Keratinocyte (primary cell): ENCODE measurements around the gene SPP2. TPM values are rescaled to one million over a fixed set of nuclear protein-coding genes. Genes with fewer than 3 reads are reported as not detected.

Experiments used
- DNase-seq: peaks from one replicate; pipeline ENCODE4 v3.0.0-alpha.2; 2011; ENCODE audit warnings: low read depth, missing footprints, low spot score
- FAIRE-seq: peaks from 2 replicates; lab custom pipeline; 2011; peaks lifted over from hg19 to GRCh38; lab: Jason Lieb, UNC
- H2AFZ ChIP-seq: 2 replicates; pipeline ENCODE4 v1.6.0; 2012; ENCODE audit warnings: low read length, control low read depth, inconsistent platforms; ENCODE audit not compliant: control insufficient read depth
- H3K27ac ChIP-seq: 2 replicates; pipeline ENCODE4 v1.5.1; 2011; ENCODE audit warnings: low read length; ENCODE audit not compliant: control insufficient read depth, insufficient read depth
- H3K27me3 ChIP-seq: 3 replicates; pipeline ENCODE4 v1.6.0; 2011; ENCODE audit warnings: low read length; ENCODE audit not compliant: control insufficient read depth, insufficient read depth; ENCODE audit errors: extremely low read depth
- H3K36me3 ChIP-seq, 2 experiments: 2 replicates in 1 of 2; 3 replicates in 1 of 2; pipeline ENCODE4 v1.5.1; 2011; ENCODE audit warnings: low read length in 2 of 2, mild to moderate bottlenecking in 1 of 2; ENCODE audit not compliant: control insufficient read depth in 2 of 2, insufficient read depth in 2 of 2; ENCODE audit errors: extremely low read depth in 1 of 2
- H3K4me1 ChIP-seq: 3 replicates; pipeline ENCODE4 v1.5.1; 2011; ENCODE audit warnings: low read length; ENCODE audit not compliant: control insufficient read depth, insufficient read depth; ENCODE audit errors: extremely low read depth
- H3K4me2 ChIP-seq: 3 replicates; pipeline ENCODE4 v1.6.0; 2011; ENCODE audit warnings: low read depth, low read length; ENCODE audit not compliant: control insufficient read depth, insufficient read depth; ENCODE audit errors: extremely low read depth
- H3K4me3 ChIP-seq, 3 experiments: fragments of 200-600 bp in 1 of 3; sonication (generic) in 1 of 3; 2 replicates in 2 of 3; 3 replicates in 1 of 3; pipeline ENCODE4 v1.5.1; 2011 to 2016; ENCODE audit warnings: low read length in 3 of 3, mild to moderate bottlenecking in 3 of 3, control low read depth in 2 of 3, inconsistent platforms in 1 of 3, low read depth in 1 of 3, mixed read lengths in 1 of 3, mixed run types in 1 of 3, moderate library complexity in 1 of 3; ENCODE audit not compliant: control insufficient read depth in 2 of 3, insufficient read depth in 2 of 3; ENCODE audit errors: extremely low read depth in 1 of 3
- H3K79me2 ChIP-seq: 2 replicates; pipeline ENCODE4 v1.6.0; 2012; ENCODE audit warnings: low read length; ENCODE audit not compliant: control insufficient read depth, insufficient read depth
- H3K9ac ChIP-seq: 3 replicates; pipeline ENCODE4 v1.6.0; 2011; ENCODE audit warnings: low read length; ENCODE audit not compliant: control insufficient read depth, insufficient read depth; ENCODE audit errors: extremely low read depth
- H3K9me1 ChIP-seq: 3 replicates; pipeline ENCODE4 v1.6.0; 2011; ENCODE audit warnings: low read length; ENCODE audit not compliant: control insufficient read depth, insufficient read depth; ENCODE audit errors: extremely low read depth
- H3K9me3 ChIP-seq: 2 replicates; pipeline ENCODE4 v1.5.1; 2012; ENCODE audit warnings: low read depth, low read length; ENCODE audit not compliant: control insufficient read depth
- H4K20me1 ChIP-seq: 3 replicates; pipeline ENCODE4 v1.6.0; 2011; ENCODE audit warnings: low read length; ENCODE audit not compliant: control insufficient read depth, insufficient read depth; ENCODE audit errors: extremely low read depth
- EZH2 ChIP-seq: IDR thresholded peaks from one replicate; pipeline ENCODE4 v1.6.1; 2012; ENCODE audit warnings: inconsistent platforms, mild to moderate bottlenecking, low read length, moderate library complexity
- dilution Hi-C: fragments of 300-500 bp; cut with MboI; formaldehyde crosslinking; loops from one replicate; pipeline ENCODE4 v1.7.0; 2020; ENCODE audit warnings: low sequenced_read_pairs; ENCODE audit not compliant: extremely low pct_ligation_motif_present
- polyA plus RNA-seq, 5 experiments: library from polyadenylated mRNA; depleted of rRNA in 3 of 5; stranded (reverse) in 3 of 5; stranded (forward) in 1 of 5; unstranded in 1 of 5; fragments of >200 nt; gene quantifications; 1 replicate in 1 of 5; 2 replicates in 3 of 5; 3 replicates in 1 of 5; pipeline versions ENCODE4 v1.2.1 to v1.2.3, GENCODE V29; 2011 to 2012; ENCODE audit warnings: missing spikeins in 2 of 5, low read depth in 1 of 5, low replicate concordance in 1 of 5
- TF ChIP-seq, protein P1 (sequence below), 3 experiments: IDR thresholded peaks in 1 of 3; conservative IDR thresholded peaks in 1 of 3; optimal IDR thresholded peaks in 1 of 3; 2 replicates in 2 of 3; 3 replicates in 1 of 3; pipeline versions ENCODE3 to v1.5.1; 2011; ENCODE audit warnings: low read length in 3 of 3, mild to moderate bottlenecking in 3 of 3, moderate library complexity in 2 of 3, control low read depth in 1 of 3, inconsistent platforms in 1 of 3; ENCODE audit not compliant: insufficient read depth in 2 of 3; ENCODE audit errors: extremely low read depth in 1 of 3

The SPP2 gene
- polyA plus RNA-seq, 1 donor (not counting 4 experiments of a cell fraction or from before 2014, with no cell fraction given): 0.13 TPM

DNA sequence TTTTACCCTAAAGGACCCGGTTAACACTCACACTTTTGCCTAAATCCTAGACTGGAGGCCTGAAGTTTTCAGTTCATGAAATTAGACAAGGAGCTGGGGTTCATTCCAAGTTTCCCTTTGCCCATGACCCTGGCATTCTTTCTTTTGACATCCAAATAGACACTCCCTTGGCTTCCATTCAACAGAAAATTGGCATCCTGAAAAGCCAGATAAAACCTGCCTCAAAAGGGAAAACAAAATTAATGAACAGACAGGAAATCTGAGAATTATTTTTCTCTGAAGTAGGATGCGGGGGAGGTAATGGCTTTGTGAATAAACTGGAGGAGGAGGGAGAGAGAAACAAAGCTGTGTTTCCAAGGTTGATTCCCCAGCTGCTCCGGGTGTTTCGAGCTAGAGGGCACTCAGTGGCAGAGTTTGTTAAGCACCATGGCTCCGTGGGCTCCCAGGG, 41.0 kb downstream of the SPP2 start:
- no peak overlapping the region for H3K9ac ChIP-seq
- TF ChIP-seq, protein P1, sequence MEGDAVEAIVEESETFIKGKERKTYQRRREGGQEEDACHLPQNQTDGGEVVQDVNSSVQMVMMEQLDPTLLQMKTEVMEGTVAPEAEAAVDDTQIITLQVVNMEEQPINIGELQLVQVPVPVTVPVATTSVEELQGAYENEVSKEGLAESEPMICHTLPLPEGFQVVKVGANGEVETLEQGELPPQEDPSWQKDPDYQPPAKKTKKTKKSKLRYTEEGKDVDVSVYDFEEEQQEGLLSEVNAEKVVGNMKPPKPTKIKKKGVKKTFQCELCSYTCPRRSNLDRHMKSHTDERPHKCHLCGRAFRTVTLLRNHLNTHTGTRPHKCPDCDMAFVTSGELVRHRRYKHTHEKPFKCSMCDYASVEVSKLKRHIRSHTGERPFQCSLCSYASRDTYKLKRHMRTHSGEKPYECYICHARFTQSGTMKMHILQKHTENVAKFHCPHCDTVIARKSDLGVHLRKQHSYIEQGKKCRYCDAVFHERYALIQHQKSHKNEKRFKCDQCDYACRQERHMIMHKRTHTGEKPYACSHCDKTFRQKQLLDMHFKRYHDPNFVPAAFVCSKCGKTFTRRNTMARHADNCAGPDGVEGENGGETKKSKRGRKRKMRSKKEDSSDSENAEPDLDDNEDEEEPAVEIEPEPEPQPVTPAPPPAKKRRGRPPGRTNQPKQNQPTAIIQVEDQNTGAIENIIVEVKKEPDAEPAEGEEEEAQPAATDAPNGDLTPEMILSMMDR (optimal IDR thresholded peaks at IDR 0.05 in 1 of 3, IDR thresholded peaks at IDR 0.05 in 1 of 3, conservative IDR thresholded peaks at IDR 0.05 in 1 of 3; ENCODE audit: extremely low read depth in 1 of 3, insufficient read depth in 2 of 3, low read length in 3 of 3): peak in 1 of 3 experiments; percentile 14
- TF ChIP-seq EZH2: no peak
- no peaks in the 10 kb centered on the region for H3K9me1 ChIP-seq
- H3K36me3 ChIP-seq: no peaks in the 10 kb centered on the region
- H4K20me1 ChIP-seq: no peaks in the 10 kb centered on the region
- no peaks in the 10 kb centered on the region for H3K27me3 ChIP-seq
- peaks cover 15% of the 10 kb centered on the region for H3K4me1 ChIP-seq
- FAIRE-seq (peak; percentile 72), DNase-seq (no peak)
- dilution Hi-C loops: no loop called here
- H2AFZ ChIP-seq: peak overlapping the region; percentile 74
- H3K79me2 ChIP-seq: no peaks in the 10 kb centered on the region
- no peak overlapping the region for H3K27ac ChIP-seq
- peak overlapping the region; percentile 76 for H3K4me2 ChIP-seq
- no peaks in the 10 kb centered on the region for H3K9me3 ChIP-seq
- peak overlapping the region in 2 of 3 experiments; percentile 3 to 19 for H3K4me3 ChIP-seq

DNA sequence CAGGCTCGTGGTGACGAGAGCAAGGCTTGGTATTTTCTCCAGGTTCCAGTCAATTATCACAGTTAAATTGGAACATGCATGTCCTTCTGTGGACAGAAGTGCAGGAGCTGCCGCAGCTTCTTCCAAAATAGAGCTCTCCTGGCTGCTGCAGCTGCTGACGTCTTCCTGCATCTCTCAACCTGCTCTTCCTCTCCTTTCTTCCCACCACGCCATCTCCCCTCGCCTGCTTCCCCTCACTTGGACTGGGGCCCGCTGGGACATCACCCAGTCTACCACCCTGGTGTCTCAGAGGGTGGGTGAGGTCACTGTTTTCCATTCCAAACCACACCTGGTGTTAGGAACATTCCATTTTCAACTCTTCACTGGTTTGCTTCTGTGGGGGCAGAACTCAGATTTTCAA, 41.4 kb downstream of the SPP2 start:
- H2AFZ ChIP-seq: peak overlapping the region; percentile 74

More for the DNA sequence above, 41.4 kb downstream of the SPP2 start:
- Histone ChIP-seq H3K9me1 (no peaks in the 10 kb centered on the region), H3K36me3 (no peaks in the 10 kb centered on the region), H3K4me2 (peak overlapping the region; percentile 76), H3K79me2 (no peaks in the 10 kb centered on the region), H3K4me3 (peak overlapping the region in 2 of 3 experiments; percentile 3 to 19), H3K27ac (no peak overlapping the region), H3K9ac (no peak overlapping the region), H3K27me3 (no peaks in the 10 kb centered on the region), H3K9me3 (no peaks in the 10 kb centered on the region), H3K4me1 (peaks cover 15% of the 10 kb centered on the region), H4K20me1 (no peaks in the 10 kb centered on the region)
- dilution Hi-C loops: no loop called here
- TF ChIP-seq, protein P1 (optimal IDR thresholded peaks at IDR 0.05 in 1 of 3, IDR thresholded peaks at IDR 0.05 in 1 of 3, conservative IDR thresholded peaks at IDR 0.05 in 1 of 3; ENCODE audit: extremely low read depth in 1 of 3, insufficient read depth in 2 of 3, low read length in 3 of 3): no peak
- no peak for TF ChIP-seq EZH2
- DNase-seq (no peak), FAIRE-seq (no peak)
